NCI-H526 treated with DMSO at 0.1 percent for 48 hours (cell line): ENCODE data around the gene ZC2HC1C.
A peak's percentile ranks its signal among the peaks of the same experiment; 100 is the strongest.
"Not testable (repeated sequence)": the region's sequence is repeated elsewhere in the genome, so short reads cannot be mapped to it uniquely, and the experiment has no call there.

ENCODE experiments used
- DNase-seq: peaks from one replicate; lab custom pipeline; 2025; lab: John Stamatoyannopoulos, UW

ZC2HC1C gene

DNA sequence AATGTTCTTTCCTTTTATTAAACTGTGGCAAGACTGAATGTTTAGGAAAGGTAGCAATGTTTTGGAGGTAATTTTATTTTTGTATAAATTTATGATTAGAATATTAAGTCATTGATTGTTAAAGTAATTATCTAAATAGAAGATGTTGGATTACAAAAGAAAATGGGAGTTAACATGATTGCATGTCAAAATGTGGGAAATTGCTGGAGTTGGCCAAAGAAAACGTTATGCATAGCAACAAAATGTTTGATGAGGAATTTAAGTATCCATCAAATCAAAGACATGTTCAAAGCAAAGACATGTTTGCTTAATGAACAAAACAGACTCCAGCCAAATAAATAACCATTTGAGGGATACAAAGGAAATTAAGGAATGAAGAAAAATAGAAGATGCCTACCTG, 15.0 kb upstream of the ZC2HC1C start:
- DNase-seq = no peak

DNA sequence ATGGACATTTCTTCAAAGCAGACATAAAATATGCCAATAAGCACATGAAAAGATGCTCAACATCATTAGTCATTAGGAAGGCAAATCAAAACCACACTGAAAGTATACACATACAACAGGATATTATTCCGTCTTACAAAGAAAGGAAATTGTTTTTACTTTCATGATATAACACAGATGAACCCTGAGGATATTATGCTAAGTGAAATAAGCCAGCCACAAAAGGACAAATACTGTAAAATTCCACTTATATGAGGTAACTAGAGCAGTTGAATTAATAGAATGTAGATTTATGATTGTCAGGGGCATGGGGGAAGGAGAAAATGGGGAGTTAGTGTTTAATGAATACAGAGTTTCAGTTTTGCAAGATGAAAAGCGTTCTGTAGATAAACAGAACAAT, 9.8 kb upstream of the ZC2HC1C start:
- no peak for DNase-seq

DNA sequence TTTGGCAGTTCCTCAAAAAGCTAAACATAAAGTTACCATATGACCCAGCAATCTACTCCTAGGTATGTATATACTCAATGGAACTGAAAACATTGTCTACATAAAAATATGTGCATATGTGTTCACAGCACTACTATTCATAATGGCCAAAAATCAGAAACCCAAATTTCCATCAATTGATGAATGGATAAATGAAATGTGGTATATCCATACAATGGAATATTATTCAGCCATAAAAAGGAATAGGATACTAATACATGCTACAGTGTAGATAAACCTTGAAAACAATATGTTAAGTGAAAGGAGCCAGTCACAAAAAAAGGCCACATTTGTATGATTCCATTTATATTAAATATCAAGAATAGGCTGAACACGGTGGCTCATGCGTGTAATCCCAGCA, 9.0 kb upstream of the ZC2HC1C start:
- DNase-seq = no peak

DNA sequence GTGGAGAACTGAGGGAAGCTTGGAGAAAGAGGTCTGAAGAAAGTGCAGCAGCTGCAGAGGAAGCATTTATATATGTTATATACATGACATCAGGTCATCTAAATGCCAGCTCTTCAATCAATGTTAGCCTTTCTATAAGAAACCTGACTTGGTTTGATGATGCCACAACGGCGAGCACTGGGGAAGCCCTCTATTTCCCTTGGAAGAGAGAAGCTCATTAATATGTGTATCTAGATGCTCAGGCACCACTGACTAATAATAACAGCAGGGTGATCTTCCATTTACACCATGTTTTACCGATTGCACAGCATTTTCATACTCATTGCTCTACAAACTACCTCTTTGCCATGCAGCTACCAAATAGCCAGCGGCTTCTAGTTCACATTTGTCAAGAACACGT, 6.4 kb upstream of the ZC2HC1C start:
- DNase-seq = no peak

DNA sequence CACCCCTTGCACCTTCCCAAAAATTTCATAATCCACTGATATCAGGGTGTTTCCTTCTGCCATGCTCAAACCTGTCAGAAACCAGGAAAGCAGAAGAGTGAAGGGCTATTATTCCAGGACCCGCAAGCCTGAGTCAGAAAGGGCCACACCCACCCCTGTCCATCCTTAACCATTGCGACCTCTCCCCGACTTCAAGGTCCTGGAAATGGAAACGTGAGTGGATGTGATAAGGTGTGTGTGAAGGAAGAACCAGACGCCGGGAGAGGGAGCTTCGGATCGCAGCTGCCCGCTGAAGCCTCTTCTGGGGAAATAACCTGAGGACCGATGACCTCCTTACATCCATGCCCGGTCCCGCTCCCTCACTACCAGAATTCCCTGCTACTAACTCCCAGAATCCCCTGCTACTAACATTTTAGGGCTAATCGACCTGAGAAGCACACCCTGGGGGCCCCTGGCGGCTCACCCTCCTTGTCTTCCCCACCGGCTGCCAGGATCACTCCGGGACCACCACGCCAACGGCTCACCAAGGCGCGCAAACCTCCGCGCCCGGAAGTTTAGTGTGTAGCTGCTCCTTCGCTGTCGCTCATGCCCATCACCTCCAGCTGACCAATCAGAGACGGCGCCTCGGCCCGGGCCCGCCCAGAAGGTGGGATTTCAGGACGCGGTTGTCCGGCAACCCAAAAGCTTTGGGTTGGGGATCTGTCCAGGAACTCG, 5.8 kb upstream of the ZC2HC1C start, which contains the start of gene ACYP1:
TSS of gene ACYP1 (minus strand) at position 534 of the 714 bp plus-strand sequence. CDS start at position 63, 471 bp downstream.
- DNase-seq = peak; percentile 86

DNA sequence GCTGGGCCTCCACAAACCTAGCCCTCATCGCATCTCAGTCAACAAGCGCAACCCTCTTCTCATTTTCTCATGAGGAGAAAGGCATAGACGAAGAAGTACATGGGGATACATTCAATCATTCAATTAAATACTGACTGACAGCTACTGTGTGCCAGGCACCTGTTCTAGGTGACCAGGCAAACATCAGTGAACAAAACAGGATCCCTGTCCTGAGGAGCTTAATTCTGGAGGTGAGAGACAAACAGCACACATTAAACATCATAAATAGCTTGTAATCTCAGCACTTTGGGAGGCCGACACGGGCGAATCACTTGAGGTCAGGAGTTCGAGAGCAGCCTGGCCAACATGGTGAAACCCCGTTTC, 5.3 kb upstream of the ZC2HC1C start:
- DNase-seq = no peak

DNA sequence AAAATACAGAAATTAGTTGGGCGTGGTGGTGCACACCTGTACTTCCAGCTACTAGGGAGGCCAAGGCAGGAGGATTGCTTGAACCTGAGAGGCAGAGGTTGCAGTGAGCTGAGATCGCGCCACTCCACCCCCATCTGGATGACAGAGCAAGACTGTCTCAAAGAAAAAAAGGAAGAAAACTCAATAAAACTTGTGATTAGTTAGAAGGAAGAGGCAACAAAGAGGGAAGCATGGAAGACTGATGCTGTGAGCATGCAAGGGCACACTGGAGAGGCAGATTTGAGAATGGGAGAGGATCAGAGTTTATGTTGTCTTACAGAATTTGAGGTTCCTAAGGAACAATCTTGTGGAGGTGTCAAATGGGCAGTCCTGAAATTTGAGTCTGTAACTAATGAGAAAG, 2.8 kb upstream of the ZC2HC1C start:
- DNase-seq = no peak

DNA sequence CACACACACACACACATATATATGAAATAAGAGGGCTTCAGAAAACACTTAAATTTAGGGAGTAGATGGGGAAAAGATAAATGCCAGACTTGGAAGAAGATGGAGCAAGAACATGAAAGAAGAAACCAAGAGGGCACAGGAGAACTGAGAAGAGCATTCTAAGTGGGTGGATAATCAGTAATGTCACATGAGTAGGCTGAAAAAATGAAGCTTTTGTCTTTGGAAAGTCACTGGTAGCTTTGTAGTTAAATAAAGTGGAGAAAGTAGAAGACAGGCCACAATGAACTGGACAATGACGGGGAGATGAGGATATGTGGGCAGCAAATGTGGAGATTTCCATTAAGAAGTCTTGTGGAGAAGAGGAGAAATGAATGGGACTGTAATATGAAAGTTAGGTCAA, 2.2 kb upstream of the ZC2HC1C start:
- DNase-seq = no peak

DNA sequence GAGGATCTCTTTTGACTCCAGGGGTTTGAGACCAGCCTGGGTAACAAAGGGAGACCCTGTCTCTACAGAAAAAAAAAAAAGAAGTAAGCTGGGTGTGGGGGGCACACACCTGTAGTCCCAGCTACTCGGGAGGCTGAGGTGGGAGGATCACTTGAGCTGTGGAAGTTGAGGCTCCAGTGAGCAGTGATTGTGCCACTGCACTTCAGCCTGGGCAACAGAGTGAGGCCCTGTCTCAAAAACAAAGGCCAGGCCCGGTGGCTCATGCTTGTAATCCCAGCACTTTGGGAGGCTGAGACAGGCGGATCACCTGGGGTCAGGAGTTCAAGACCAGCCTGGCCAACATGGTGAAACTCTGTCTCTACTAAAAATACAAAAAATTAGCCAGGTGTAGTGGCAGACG, 1.7 kb upstream of the ZC2HC1C start:
- not testable (repeated sequence) for DNase-seq

DNA sequence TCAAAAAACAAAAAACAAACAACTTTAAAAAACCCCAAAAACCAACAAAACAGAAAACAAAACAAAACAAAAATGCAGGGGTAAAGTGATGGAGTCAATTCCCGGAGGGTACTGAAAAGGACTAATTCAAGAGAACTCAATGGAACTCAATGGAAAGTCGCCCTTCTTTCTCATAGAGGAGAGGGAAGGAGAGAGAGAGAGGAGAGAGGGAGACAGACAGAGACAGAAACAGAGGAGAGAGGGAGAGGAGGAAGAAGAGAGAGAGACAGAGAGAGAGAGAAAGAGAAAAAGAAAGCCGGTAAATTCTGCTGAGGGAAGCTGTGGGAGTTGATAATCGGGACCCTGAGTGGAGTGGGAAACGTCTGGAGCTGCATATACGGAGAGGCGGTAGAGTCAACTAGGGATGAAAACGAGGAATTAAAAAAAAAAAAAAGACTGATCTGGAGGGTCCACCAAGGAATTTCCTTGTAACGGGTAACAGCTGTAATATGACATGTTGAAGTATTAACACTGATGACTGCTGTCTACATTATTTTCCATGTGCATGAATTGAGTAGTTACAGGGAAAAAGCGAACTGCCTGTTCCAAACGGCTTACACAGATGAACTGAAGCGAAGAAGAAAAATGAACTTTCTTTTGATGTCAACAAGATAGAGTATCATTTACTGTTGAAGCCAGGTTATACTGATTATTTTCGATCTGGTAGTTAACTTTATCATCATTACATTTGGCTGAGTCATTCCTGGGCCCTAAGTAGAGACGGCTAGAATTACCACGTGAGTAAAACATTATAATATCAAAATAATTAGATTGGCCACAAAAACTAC, 934 bp upstream of the ZC2HC1C start:
- DNase-seq = peak; percentile 48

DNA sequence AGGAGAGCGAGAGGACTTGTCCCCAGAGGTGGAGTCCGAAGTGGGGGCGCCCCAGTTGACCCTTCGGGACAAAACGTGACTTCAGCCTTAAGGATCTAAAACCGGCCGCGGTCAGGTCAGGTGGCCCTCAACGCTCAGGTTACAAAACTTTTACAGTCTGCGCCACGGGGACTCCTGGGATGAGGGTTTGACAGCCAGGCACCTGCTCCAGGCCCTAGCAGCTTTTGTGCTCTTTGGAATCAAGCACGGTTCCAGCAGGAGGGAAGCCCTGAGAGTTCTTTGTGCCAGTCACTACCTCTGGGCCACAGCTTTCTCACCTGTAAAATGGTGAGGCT, 337 bp downstream of the ZC2HC1C start:
- no peak for DNase-seq

DNA sequence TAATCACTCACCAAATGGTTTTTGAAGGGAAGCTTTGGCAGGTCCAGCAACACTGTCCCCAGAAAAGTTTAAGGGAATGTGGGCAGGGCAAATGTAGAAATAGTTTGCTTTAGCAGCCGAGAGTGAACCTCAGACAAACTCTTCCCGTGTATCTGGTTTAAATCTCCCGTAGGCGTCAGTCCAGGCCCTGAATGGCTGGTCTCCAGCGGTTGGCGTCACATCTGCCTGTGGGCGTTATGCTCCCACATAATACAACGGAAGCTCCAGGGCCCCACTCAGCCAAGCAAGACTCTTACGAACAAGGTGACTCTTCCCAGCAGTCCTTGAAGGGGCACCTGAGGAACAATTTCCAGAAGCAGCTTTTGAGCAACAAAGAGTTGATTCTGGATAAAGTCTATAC, 942 bp downstream of the ZC2HC1C start:
- no peak for DNase-seq

DNA sequence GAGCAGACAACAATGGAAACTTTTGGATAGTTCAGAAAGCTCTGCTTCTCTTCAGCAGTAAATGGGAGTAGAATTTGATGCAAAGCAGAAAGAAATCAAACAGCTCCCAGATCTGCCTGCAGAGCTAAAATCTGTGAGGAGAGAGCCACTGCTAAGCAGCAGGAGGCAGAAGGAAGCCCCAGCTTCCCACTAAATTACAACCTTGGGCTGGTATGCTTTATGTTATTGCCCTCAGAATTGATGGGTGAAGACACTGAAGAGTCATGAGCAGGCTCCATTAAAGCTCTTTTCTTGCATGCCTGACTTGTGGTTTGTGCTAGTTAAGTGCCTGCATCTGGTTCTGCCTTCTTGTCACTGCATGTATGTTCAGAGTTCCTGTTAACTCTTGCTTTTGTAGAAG, 8.4 kb downstream of the ZC2HC1C start:
- no peak for DNase-seq

DNA sequence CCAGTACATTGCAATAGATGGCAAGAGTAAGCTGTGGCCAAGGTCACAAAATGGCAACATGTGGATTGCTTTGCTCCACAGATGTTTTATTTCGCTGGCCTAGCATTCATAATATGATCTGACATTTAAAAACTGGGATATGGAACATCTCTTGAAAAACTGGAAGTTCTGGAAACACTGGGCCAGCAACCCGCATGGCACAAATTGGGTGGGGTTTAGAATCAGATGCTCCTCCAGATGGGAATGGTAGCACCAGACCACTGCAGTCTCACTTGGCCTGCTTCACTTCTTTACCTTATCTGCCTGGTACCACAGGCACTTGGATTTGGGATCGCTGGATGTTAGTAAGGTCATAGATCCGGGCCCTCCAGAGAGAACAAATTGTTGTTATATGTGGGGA, 10.1 kb downstream of the ZC2HC1C start:
- DNase-seq = no peak

DNA sequence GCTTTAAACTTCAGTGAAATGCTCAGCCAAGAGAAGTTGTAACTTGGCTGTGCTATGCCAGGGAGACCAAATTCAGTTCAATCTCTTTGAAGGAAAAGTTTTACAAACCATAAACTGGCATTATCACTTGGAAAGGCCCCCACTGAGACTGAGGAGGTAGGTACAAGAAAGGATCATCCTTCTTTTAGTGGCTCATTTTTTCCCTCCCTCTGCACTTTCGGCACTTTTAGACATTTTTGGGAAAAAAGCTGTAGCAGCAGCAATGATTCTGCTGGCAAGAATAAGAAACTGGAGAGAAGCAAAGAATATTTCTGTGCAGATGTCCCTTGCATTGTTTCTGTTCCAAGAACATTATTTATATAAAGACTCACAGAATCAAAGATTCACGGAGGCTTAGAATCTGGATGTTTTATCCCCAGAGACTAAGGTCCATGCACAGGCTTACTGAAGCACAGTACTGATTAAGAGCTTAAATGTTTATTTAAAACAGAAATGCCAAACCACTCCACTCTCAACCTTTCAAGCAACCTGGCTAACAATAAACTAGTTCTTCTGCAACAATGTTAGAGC, 12.3 kb downstream of the ZC2HC1C start:
- DNase-seq = no peak

DNA sequence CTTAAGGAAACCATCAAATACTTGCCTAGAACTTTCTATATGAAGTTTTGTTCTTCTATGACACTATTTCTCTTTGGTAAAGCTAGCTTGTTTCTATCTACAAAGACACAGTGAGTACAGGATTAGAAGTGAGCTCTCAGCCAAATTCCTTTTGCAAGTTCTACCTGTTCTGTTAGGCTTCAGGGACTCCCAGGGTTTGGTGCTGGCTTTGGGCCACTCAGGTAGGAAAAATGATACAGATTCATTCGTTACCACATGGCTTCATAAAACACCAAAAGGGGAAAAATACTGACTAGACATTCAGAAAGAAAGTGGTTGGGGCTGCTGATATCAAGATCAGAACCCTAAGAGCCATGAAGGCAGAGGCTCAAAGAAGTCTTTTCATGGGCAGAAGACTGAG, 13.8 kb downstream of the ZC2HC1C start:
- DNase-seq = no peak

DNA sequence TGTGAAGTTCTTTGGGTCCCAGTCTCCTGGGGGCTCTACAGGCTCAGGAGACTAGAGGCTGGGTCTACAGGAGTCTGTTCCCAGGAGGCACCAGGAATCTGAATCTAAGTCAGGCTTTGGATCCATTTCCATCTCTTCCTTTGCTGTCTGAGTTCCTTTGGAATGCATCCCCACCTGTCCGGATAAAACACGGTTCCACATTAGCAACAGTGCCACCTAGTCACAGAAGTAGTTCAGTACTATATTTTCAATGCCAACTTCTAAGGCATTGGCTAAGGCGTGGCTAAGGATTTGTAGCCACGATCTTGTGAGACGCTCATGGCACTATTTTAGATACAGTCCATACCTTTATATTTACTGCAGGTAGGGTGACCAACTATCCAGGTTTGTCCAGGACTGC, 15.1 kb downstream of the ZC2HC1C start:
- DNase-seq = no peak

DNA sequence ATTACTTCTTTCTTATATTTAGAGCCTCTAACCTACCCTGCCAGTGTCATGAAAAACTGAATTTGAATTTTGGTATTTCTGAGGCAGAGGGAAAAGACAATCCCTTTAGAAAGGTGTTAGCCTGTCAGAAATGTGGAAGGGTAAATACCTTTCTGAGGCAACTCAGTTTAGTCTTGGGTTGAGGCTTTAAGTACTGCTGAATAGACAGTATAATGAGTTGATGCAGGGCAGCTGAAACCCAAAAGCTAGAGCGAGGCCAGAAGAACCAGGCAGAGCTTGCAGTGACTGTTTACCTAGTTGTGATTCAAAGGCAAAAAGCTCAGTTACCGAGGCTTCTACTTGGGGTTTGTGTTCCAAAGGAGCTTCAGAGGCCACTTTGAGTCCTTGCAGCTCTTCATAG, 18.7 kb downstream of the ZC2HC1C start:
- no peak for DNase-seq

DNA sequence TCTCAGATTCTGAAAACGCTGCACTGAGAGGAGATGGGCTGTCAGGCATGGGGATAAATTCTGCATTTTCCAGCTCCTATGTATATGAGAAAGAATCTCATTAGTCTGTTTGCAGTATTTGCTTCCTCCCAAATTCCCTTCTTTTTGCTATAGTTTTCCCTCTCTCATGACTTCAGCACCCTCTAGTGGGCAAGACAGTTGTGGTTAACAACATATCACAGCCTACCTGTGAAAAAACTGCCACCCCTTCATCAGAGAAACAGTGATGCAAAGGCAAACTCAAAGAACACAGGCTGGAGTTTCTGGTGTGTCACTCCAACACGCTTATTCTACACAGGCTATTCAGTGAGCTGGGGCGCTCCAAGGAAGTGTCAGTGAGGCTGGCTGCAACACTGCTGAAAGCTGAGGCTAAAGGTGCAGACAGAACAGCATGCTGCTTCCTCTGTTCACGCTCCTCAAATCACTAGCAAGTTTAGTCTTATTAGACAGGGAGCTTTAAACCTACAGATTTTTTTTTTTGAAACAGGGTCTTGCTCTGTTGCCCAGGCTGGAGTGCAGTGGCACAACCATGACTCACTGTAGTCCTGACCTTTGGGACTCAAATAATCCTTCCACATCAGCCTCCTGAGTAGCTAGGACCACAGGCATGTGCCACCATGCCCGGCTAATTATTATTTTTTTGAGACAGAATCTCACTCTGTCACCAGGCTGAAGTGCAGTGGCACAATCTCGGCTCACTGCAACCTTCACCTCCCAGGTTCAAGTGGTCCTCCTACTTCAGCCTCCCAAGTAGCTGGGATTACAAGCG, 19.3 kb downstream of the ZC2HC1C start:
- peak; percentile 3 for DNase-seq

DNA sequence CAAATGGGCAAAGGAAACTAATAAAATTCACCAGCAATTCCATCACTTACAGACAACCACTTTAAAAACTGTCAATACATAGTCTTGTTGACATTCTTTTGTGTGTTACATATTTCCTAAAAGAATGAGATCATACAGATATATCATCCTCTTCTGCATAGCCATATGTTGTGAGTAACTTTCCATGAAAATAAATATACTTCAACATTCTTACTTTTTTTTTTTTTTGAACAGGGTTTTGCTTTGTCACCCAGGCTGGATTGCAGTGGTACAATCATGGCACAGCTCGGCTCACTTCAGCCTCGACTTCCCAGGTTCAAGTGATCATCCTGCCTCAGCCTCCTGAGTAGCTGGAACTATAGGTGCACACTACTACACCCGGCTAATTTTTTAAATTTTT, 20.9 kb downstream of the ZC2HC1C start:
- DNase-seq = no peak

DNA sequence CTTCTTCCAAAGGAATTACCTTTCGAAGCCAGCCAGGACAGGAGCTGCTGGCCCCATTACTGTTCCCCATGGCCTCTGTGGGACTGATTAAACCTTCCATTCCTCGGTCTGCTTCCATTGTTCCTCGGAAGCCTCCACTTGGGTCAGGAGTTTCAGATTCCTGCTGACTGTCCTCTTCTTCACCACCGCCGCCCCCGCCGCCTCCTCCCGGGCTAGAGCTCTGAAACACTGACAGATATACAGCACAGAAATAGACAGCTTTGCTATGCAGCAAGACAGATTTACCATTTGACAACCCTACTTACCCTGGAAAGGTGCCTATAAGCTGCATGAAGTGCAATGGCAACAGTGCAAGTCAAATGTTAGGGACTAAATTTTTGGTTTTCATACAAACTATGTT, 21.8 kb downstream of the ZC2HC1C start:
- DNase-seq = no peak

DNA sequence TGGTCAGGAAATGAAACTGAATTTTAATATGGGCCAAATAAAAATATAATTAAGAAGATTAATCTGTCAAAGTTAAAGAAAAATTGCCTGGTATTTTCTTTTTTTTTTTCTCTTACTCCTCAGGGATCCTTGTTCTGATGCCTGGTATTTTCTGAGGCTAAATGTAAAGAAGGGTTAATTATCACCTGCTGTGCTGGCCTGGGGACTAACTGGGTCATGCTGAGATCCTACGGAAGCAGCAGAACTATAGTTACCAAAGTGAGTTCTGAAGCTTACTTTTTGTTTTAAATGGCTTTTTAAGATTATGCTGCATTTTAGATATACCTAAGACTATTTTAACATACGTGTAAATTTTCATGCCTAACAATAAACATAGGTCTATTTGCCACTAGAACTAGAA, 23.3 kb downstream of the ZC2HC1C start:
- DNase-seq = no peak

DNA sequence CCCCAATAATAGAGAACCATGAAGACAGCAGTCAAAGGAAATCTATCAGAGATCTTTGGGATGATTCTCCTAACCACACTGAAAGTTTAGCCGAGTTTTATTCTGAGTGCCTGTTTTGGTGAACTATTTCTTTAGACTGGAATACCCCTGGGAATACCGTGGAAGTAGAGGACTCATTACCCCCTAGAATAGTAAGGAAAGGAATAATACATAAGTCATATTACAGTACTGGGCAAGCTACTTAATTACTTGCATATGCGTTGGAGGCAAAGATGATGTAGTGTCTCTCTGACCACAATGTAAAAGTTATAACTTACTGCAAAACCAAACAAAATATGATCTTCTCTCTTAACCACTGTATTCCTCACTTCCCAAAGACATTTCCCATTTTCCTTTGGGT, 25.5 kb downstream of the ZC2HC1C start:
- DNase-seq = no peak
